Lower lobe of right lung (tissue), 2 donors: ENCODE measurements around the gene GARS1. TPM values are rescaled to one million over a fixed set of nuclear protein-coding genes. Genes with fewer than 3 reads are reported as not detected.

Experiments
- ATAC-seq, 2 donors: fragments of 200-7000 bp; cut with Tn5 transposase; one replicate each; pipeline ENCODE4 v1.9.1; 2020 to 2022; ENCODE audit warnings: mild to moderate bottlenecking in 2 of 2, moderate library complexity in 2 of 2
- DNase-seq: peaks from one replicate; pipeline ENCODE4 v3.0.0-alpha.2; 2020
- H3K27ac ChIP-seq: fragments of 200-600 bp; one replicate; pipeline ENCODE4 v1.8.0; 2022
- H3K27me3 ChIP-seq: fragments of 200-600 bp; one replicate; pipeline ENCODE4 v1.8.0; 2022; ENCODE audit warnings: low read depth
- H3K36me3 ChIP-seq: fragments of 200-600 bp; one replicate; pipeline ENCODE4 v1.8.0; 2022; ENCODE audit warnings: mild to moderate bottlenecking
- H3K4me1 ChIP-seq: fragments of 200-600 bp; one replicate; pipeline ENCODE4 v1.8.0; 2022
- H3K4me3 ChIP-seq: fragments of 200-600 bp; one replicate; pipeline ENCODE4 v1.8.0; 2022; ENCODE audit warnings: mild to moderate bottlenecking
- H3K9me3 ChIP-seq: fragments of 200-600 bp; one replicate; pipeline ENCODE4 v1.8.0; 2022
- intact Hi-C: fragments of 100-400 bp; cut with DNase I; formaldehyde crosslinking; loops from one replicate; pipeline ENCODE4 v1.11.0; 2022
- total RNA-seq: library from RNA; stranded (reverse); fragmentation: NEBNext Ultra II Directional; extraction: Animal tissue kit (Norgen Biotek cat#: 25700); gene quantifications from one replicate; pipeline ENCODE4 v1.2.1, GENCODE V29; 2021
- TF ChIP-seq, protein P1 (sequence below): fragments of 200-600 bp; IDR thresholded peaks from one replicate; pipeline ENCODE4 v1.8.0; 2022; ENCODE audit warnings: antibody characterized with exemption, mild to moderate bottlenecking
- donor health status: DM: no; HTN: yes; CAD: no; lungs with severe emphysema.

Gene GARS1
- total RNA-seq, 1 donor from 2014 or later, result 67.7 TPM

DNA sequence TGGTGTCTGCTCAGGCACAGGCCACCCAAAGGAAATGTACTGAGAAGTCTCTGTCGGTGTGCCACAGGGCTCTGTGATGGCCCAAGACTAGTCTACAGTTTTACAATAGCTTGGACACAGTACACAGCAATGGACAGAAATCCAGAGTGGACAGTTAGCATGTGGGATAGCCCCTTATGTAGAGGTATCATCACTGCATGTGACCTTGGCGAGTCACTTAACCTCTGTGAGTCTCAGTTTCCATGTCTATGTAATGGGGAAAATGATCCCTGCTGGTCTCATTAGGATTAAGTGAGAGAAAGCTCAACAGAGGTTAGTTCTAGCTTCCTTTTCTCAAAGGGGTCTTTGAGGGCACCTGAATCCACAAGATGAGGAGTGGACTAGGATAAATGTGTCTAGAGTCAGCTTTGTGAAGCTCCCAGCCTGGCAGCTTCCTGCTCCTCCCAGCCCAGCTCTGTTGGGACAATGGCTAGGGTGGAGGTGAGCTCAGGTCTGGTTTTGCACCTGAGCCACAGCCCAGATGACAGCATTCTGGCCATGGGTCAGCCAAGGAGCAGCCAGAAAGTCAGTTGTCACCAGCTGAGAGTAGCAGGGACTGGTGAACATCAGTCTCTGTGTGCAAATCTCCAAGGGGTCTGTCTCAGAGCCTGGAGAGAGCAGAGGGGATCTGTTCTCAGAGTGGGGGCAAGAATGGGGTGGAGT is 69.7 kb downstream of the GARS1 start:
- no peaks in the 10 kb centered on the region for H3K36me3 ChIP-seq
- DNase-seq, result no peak
- H3K9me3 ChIP-seq, result no peaks in the 10 kb centered on the region
- TF ChIP-seq, protein P1, sequence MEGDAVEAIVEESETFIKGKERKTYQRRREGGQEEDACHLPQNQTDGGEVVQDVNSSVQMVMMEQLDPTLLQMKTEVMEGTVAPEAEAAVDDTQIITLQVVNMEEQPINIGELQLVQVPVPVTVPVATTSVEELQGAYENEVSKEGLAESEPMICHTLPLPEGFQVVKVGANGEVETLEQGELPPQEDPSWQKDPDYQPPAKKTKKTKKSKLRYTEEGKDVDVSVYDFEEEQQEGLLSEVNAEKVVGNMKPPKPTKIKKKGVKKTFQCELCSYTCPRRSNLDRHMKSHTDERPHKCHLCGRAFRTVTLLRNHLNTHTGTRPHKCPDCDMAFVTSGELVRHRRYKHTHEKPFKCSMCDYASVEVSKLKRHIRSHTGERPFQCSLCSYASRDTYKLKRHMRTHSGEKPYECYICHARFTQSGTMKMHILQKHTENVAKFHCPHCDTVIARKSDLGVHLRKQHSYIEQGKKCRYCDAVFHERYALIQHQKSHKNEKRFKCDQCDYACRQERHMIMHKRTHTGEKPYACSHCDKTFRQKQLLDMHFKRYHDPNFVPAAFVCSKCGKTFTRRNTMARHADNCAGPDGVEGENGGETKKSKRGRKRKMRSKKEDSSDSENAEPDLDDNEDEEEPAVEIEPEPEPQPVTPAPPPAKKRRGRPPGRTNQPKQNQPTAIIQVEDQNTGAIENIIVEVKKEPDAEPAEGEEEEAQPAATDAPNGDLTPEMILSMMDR, result no peak
- ATAC-seq, result no peak
- no peak overlapping the region for H3K27ac ChIP-seq
- no peak overlapping the region for H3K4me3 ChIP-seq
- intact Hi-C loops, result no loop called here
- H3K4me1 ChIP-seq, result no peaks in the 10 kb centered on the region
- H3K27me3 ChIP-seq, result no peaks in the 10 kb centered on the region

DNA sequence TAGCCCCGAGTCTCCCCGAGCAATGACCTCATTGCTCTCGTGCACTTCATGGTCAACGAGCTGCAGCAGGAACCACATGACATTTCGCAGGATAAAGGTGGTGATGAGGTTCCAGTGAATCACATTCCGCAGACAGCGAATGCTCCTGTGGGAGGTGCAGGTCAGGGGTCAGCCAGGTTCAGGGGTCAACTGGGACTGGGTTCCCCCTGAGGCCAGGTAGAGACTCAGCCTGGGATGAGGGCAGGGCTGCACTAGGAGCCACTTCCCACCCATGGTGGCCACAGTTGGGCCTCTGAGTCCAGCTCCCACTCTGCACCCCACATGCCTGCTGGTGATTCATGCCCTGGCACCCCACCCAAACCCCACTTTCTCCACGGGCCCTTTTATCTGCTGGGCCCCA is 70.4 kb downstream of the GARS1 start:
- no peaks in the 10 kb centered on the region for H3K36me3 ChIP-seq
- no peak for ATAC-seq
- no peaks in the 10 kb centered on the region for H3K4me1 ChIP-seq
- DNase-seq, result no peak
- no peaks in the 10 kb centered on the region for H3K27me3 ChIP-seq
- H3K9me3 ChIP-seq, result no peaks in the 10 kb centered on the region
- no peak overlapping the region for H3K27ac ChIP-seq
- H3K4me3 ChIP-seq, result no peak overlapping the region
- TF ChIP-seq, protein P1, result no peak
- intact Hi-C loops, result no loop called here

DNA sequence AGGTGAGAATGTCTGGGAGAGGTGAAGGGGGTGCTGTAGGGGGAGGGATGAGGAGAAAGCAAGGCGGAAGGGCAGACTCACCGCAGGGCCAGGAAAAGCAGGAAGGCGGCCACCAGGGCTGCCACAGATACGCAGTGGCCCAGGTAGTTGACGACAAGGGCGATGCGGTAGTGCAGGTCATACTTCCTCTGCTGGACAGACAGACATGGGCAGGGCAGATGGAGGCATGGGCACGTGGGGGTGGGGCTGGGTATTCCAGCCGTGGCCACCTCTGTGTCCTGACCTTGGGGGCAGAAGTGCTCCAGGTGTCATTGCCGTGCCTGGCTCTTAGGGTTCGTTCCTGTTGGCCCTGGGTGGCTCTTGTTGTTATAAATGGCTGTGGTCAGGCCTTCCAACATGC is 70.8 kb downstream of the GARS1 start:
- no peak for ATAC-seq
- TF ChIP-seq, protein P1, result no peak
- Histone ChIP-seq H3K27ac (no peak overlapping the region), H3K27me3 (no peaks in the 10 kb centered on the region), H3K4me3 (no peak overlapping the region), H3K36me3 (no peaks in the 10 kb centered on the region), H3K9me3 (no peaks in the 10 kb centered on the region), H3K4me1 (no peaks in the 10 kb centered on the region)
- intact Hi-C loops, result no loop called here
- DNase-seq, result no peak

DNA sequence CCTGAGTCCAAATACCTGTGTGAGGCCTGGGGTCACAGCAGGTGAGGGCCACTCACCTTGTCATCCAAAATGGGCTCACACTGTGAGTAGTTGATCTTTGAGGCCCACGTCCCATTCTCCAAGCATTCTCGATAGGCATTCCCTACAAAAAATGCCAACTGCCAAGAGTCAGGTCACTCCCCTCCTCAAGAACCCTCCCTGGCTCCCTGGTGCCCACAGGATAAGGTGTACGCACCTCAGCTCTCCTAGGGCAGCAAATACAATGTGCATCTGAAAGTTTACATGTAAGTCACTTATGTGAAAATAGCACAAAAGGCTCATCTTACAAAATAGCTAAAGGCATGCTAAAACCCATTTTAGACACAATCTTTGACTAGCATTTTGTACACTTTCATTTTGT is 72.5 kb downstream of the GARS1 start:
- Histone ChIP-seq H3K36me3 (no peaks in the 10 kb centered on the region), H3K9me3 (no peaks in the 10 kb centered on the region), H3K27me3 (no peaks in the 10 kb centered on the region), H3K4me1 (no peaks in the 10 kb centered on the region), H3K4me3 (no peak overlapping the region), H3K27ac (no peak overlapping the region)
- intact Hi-C loops, result no loop called here
- ATAC-seq (no peak), DNase-seq (no peak)
- TF ChIP-seq, protein P1, result no peak

DNA sequence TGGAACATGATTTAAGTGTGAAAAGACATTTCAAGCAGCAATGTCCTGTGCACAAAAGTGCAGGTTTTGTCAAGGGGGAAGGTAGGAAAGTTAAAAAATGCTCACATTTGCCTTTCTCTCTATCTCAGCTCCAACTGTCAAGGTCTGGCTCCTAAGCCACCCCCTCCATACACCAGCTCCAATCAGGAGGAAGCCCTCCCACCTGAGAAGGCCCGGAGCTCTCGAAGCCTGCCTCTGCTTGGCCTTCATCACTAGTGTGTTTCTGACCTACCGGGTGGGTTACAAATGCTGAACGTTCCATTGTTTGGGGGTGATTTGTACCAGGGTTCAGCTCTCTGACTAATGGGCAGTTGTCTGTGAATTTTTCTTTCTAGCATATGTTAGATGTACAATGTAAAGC is 73.4 kb downstream of the GARS1 start:
- no peaks in the 10 kb centered on the region for H3K27me3 ChIP-seq
- no peaks in the 10 kb centered on the region for H3K36me3 ChIP-seq
- DNase-seq (no peak), ATAC-seq (no peak)
- H3K4me1 ChIP-seq, result no peaks in the 10 kb centered on the region
- no peak overlapping the region for H3K27ac ChIP-seq
- TF ChIP-seq, protein P1, result no peak
- intact Hi-C loops, result no loop called here
- no peaks in the 10 kb centered on the region for H3K9me3 ChIP-seq
- H3K4me3 ChIP-seq, result no peak overlapping the region
